GM19035 (cell line): ENCODE measurements around the gene NKX2-2.

ENCODE experiments used
- ATAC-seq: cut with Tn5 transposase; IDR thresholded peaks from one replicate; pipeline ENCODE4 v1.9.1; 2021; ENCODE audit not compliant: unreplicated experiment

Gene NKX2-2

GRCh38 chr20:21513881-21514540, at the start of gene NKX2-2:
Gene NKX2-2 (minus strand): TSS chr20:21514064. CDS start chr20:21513669, 395 bp downstream.
- no peak for ATAC-seq

- ATAC-seq = no peak
Observed at GRCh38 chr20:21562656-21563055, 48.8 kb upstream of the NKX2-2 start.

- ATAC-seq = peak; percentile 72
Observed at GRCh38 chr20:21559305-21559704, 45.4 kb upstream of the NKX2-2 start.

GRCh38 chr20:21557241-21558020, 43.6 kb upstream of the NKX2-2 start:
- no peak for ATAC-seq

- no peak for ATAC-seq
Observed at GRCh38 chr20:21556398-21556797, 42.5 kb upstream of the NKX2-2 start.

- no peak for ATAC-seq
Observed at GRCh38 chr20:21555470-21556120, 41.7 kb upstream of the NKX2-2 start.

- ATAC-seq = no peak
Observed at GRCh38 chr20:21554985-21555384, 41.1 kb upstream of the NKX2-2 start.

- ATAC-seq = no peak
Observed at GRCh38 chr20:21554376-21554890, 40.6 kb upstream of the NKX2-2 start.

GRCh38 chr20:21550587-21550986, 36.7 kb upstream of the NKX2-2 start:
- ATAC-seq = no peak

- peak; percentile 71 for ATAC-seq
Observed at GRCh38 chr20:21548390-21549035, 34.6 kb upstream of the NKX2-2 start.

- no peak for ATAC-seq
Observed at GRCh38 chr20:21546355-21546754, 32.5 kb upstream of the NKX2-2 start.

- no peak for ATAC-seq
Observed at GRCh38 chr20:21539512-21539911, 25.6 kb upstream of the NKX2-2 start.

GRCh38 chr20:21534886-21535285, 21.0 kb upstream of the NKX2-2 start:
- ATAC-seq = no peak

GRCh38 chr20:21534453-21534852, 20.6 kb upstream of the NKX2-2 start:
- no peak for ATAC-seq

GRCh38 chr20:21529863-21530262, 16.0 kb upstream of the NKX2-2 start:
- ATAC-seq = no peak

- no peak for ATAC-seq
Observed at GRCh38 chr20:21528870-21529269, 15.0 kb upstream of the NKX2-2 start.

GRCh38 chr20:21527908-21528307, 14.0 kb upstream of the NKX2-2 start:
- no peak for ATAC-seq

- ATAC-seq = no peak
Observed at GRCh38 chr20:21526776-21527175, 12.9 kb upstream of the NKX2-2 start.

- ATAC-seq = no peak
Observed at GRCh38 chr20:21523895-21524294, 10.0 kb upstream of the NKX2-2 start.

GRCh38 chr20:21523281-21523868, 9.5 kb upstream of the NKX2-2 start:
- ATAC-seq = no peak
